ENCODE measurements around the gene MAD2L1. TPM values are rescaled to one million over a fixed set of nuclear protein-coding genes. Genes with fewer than 3 reads are reported as not detected.
"Not testable (repeated sequence)": the region's sequence is repeated elsewhere in the genome, so short reads cannot be mapped to it uniquely, and the experiment has no call there.

Gene MAD2L1
- total RNA-seq: 100 to 1,000 TPM; 116 to 127 TPM

DNA sequence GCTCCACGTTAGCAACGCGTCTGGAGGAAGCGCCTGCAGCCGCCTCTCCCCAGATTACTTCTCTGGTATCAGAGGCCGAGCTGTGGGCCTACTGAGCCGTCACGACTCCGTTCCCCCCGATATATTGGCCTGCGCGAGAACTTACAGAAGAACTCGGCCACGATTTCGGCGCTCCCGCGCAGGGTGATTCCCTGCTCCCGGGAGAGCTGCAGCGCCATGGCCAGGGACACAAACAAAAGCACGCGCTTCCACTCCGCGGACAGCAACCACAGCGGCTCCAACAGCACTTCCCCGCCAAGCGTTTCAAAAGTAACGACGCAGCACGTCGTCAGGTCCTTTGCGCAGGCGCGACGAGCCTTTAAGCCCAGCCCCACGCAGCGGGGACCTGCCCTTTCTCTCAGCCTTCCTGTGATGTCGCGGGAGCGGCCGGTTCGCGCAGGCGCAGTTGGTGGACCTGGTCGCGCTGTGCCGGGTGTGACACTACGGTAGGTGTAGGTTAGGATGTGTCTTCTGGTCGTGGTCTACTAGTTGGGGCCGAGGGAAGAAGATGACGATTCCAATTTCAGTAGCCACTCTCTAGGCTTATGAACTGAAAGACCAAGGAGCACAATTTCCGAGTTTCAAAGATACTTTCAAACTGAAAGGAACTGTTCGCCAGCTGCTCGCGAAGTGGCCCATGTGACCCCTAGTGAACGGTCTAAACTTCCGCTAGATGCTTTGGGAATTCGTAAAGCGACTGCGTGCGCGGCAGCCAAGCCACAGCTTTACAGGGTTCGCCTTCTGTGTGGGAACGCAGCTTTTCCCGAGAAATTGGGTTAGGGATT lies at the start of gene MAD2L1:
MAD2L1 (minus strand) TSS at position 332 of the 824 bp plus-strand sequence; CDS start at position 218, 114 bp downstream.
- intact Hi-C loops (cut with micrococcal nuclease): loop anchor here (1.0 kb wide), 6 partner anchors 438 to 1630 kb away; partner anchors contain the start of genes ANXA5, PDE5A and PRDM5
- H3K36me3 Mint-ChIP-seq (ENCODE audit: low read depth): peaks cover 33% of the 10 kb centered on the region
- peaks cover 55% of the 10 kb centered on the region for H3K4me1 Mint-ChIP-seq (ENCODE audit: low read depth)
- peak; percentile 98 for DNase-seq
- no peaks in the 10 kb centered on the region for H3K27me3 Mint-ChIP-seq (ENCODE audit: low read depth)
- H3K9me3 Mint-ChIP-seq: no peaks in the 10 kb centered on the region
- peak within 1 kb of the TSS; percentile 97 for H3K27ac Mint-ChIP-seq
- H3K4me3 Mint-ChIP-seq: peak within 1 kb of the TSS; percentile 91
- CTCF ChIA-PET: interaction anchor here (0.6 to 1.4 kb wide), 2 partner anchors 10 to 774 kb away, joined by 6 to 10 read pairs; no protein-coding TSS in a partner anchor

- Mint-ChIP-seq H3K9me3 (peaks cover 1% of the 10 kb centered on the region), H3K4me1 (ENCODE audit: low read depth) (no peaks in the 10 kb centered on the region), H3K36me3 (ENCODE audit: low read depth) (peaks cover under 1% of the 10 kb centered on the region), H3K27me3 (ENCODE audit: low read depth) (peaks cover 1% of the 10 kb centered on the region), H3K27ac (no peak overlapping the region), H3K4me3 (no peak overlapping the region)
- CTCF ChIA-PET: no interaction called here
- intact Hi-C loops (cut with micrococcal nuclease): no loop called here
- DNase-seq: no peak
Measured at GRCh38 chr4:120111745-120112144, 45.1 kb upstream of the MAD2L1 start.

DNA sequence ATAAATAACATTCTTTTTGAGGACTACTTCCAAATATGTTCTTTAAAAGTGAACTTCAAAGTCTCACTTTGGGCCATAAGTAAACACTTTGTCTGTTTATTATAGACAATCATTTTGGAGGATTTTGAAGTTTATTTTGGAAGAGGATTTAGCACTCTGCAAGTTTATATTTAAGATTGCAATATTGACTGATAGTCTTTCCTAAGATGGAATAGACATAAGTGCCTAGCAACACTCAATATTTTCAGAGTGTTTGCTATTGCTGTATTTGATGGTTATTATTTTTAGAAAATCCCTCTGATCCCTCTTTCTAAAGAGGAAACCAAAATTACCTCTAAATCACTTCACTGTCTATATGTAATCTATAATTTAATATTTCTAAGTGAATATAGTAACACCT lies 42.8 kb upstream of the MAD2L1 start:
- DNase-seq: no peak
- Mint-ChIP-seq H3K9me3 (no peaks in the 10 kb centered on the region), H3K27ac (no peak overlapping the region), H3K27me3 (ENCODE audit: low read depth) (no peaks in the 10 kb centered on the region), H3K36me3 (ENCODE audit: low read depth) (no peaks in the 10 kb centered on the region), H3K4me3 (no peak overlapping the region), H3K4me1 (ENCODE audit: low read depth) (no peaks in the 10 kb centered on the region)
- intact Hi-C loops (cut with micrococcal nuclease): no loop called here
- CTCF ChIA-PET: no interaction called here

GRCh38 chr4:120105472-120105871 lies 38.8 kb upstream of the MAD2L1 start:
- Mint-ChIP-seq H3K4me3 (no peak overlapping the region), H3K36me3 (ENCODE audit: low read depth) (no peaks in the 10 kb centered on the region), H3K27me3 (ENCODE audit: low read depth) (peaks cover 2% of the 10 kb centered on the region), H3K27ac (no peak overlapping the region), H3K4me1 (ENCODE audit: low read depth) (no peaks in the 10 kb centered on the region), H3K9me3 (no peaks in the 10 kb centered on the region)
- CTCF ChIA-PET: no interaction called here
- DNase-seq: no peak
- intact Hi-C loops (cut with micrococcal nuclease): no loop called here

DNA sequence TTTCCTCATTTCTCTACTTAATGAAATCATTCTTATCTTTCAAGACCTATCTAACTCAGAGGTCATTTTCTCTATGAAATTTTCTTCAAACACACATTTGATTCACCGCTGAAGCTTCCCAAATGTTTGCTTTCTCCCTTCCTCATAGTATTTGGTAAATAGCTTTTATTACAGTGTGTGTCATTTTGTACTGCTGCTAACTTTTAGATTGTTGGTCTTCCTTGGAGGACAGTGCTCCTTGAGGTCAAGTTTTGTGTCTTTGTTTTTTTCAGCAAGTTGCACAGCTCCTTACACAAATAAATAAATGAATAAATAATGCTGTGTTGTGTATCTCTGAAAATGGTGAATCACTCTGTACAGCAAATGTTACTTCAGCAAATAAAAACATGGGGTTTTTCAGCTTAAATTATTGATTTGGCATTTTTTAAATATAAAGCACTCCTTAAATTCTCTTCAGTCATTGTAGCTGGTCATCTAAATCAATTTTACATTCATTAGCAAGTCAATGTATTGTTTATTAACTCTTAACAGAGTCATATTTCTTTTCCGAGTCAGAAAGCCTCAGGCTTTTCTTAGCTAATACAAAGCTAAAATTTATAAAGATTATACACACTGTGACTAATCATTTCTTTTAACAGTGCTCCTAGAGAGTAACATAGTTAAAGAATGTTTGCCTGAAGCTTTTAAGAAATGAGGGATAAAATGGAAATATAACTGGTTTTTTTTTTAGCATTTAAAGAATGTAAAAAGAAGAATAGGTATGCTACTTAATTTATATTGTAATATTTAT lies 30.1 kb upstream of the MAD2L1 start:
- Mint-ChIP-seq H3K4me1 (ENCODE audit: low read depth) (no peaks in the 10 kb centered on the region), H3K27me3 (ENCODE audit: low read depth) (peaks cover 2% of the 10 kb centered on the region), H3K4me3 (no peak overlapping the region), H3K9me3 (no peaks in the 10 kb centered on the region), H3K27ac (no peak overlapping the region), H3K36me3 (ENCODE audit: low read depth) (no peaks in the 10 kb centered on the region)
- intact Hi-C loops (cut with micrococcal nuclease): no loop called here
- CTCF ChIA-PET: interaction anchor here (0.6 to 0.7 kb wide), 2 partner anchors 117 to 544 kb away, joined by 3 to 4 read pairs; no protein-coding TSS in a partner anchor
- DNase-seq: no peak

GRCh38 chr4:120088507-120088906 lies 21.9 kb upstream of the MAD2L1 start:
- no peak for DNase-seq
- intact Hi-C loops (cut with micrococcal nuclease): no loop called here
- H3K4me3 Mint-ChIP-seq: no peak overlapping the region
- CTCF ChIA-PET: no interaction called here
- H3K9me3 Mint-ChIP-seq: peaks cover 8% of the 10 kb centered on the region
- H3K27me3 Mint-ChIP-seq (ENCODE audit: low read depth): no peaks in the 10 kb centered on the region
- H3K27ac Mint-ChIP-seq: no peak overlapping the region
- H3K4me1 Mint-ChIP-seq (ENCODE audit: low read depth): peaks cover 2% of the 10 kb centered on the region
- peaks cover 2% of the 10 kb centered on the region for H3K36me3 Mint-ChIP-seq (ENCODE audit: low read depth)

DNA sequence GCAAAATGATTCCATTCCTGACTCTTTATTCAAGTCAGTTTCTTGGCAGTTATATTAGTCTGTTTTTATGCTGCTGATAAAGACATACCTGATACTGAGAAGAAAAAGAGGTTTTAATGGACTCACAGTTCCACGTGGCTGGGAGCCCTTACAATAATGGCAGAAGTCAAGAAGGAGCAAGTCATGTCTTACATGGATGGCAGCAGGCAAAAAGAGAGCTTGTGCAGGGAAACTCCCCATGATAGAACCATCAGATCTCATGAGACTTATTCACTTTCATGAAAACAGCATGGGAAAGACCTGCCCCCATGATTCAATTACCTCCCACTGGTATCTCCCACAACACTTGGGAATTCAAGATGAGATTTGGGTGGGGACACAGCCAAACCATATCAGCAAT lies 21.4 kb upstream of the MAD2L1 start:
- H3K27ac Mint-ChIP-seq; DNase-seq; H3K4me1 Mint-ChIP-seq (ENCODE audit: low read depth); H3K36me3 Mint-ChIP-seq (ENCODE audit: low read depth); H3K9me3 Mint-ChIP-seq; H3K4me3 Mint-ChIP-seq; intact Hi-C loops (cut with micrococcal nuclease); CTCF ChIA-PET; H3K27me3 Mint-ChIP-seq (ENCODE audit: low read depth): not testable (repeated sequence)

DNA sequence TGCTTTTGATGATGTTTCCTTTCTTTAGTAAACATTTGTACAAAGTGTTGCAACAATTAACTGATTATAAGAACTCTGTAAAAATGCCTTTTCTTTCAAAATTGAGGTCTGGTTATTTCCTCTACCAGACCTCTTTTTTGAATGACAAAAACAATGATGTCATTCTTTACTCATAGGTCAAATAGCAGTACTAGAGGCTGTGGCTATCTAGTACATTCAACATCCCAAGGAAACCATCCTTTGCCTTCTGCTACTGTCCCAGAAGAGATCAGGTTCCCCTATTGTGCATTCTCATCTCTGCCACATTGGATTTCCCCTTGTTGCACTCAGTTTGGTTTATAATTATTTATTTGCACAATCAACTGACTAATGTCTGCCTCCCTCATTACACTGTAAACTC lies 19.1 kb upstream of the MAD2L1 start:
- no peak overlapping the region for H3K4me3 Mint-ChIP-seq
- no peak overlapping the region for H3K27ac Mint-ChIP-seq
- CTCF ChIA-PET: no interaction called here
- H3K4me1 Mint-ChIP-seq (ENCODE audit: low read depth): no peaks in the 10 kb centered on the region
- DNase-seq: no peak
- H3K27me3 Mint-ChIP-seq (ENCODE audit: low read depth): no peaks in the 10 kb centered on the region
- H3K36me3 Mint-ChIP-seq (ENCODE audit: low read depth): peaks cover 2% of the 10 kb centered on the region
- intact Hi-C loops (cut with micrococcal nuclease): no loop called here
- peaks cover 8% of the 10 kb centered on the region for H3K9me3 Mint-ChIP-seq

GRCh38 chr4:120084327-120084726 lies 17.7 kb upstream of the MAD2L1 start:
- H3K4me3 Mint-ChIP-seq: no peak overlapping the region
- intact Hi-C loops (cut with micrococcal nuclease): no loop called here
- no peaks in the 10 kb centered on the region for H3K27me3 Mint-ChIP-seq (ENCODE audit: low read depth)
- H3K36me3 Mint-ChIP-seq (ENCODE audit: low read depth): peaks cover 2% of the 10 kb centered on the region
- H3K4me1 Mint-ChIP-seq (ENCODE audit: low read depth): no peaks in the 10 kb centered on the region
- CTCF ChIA-PET: interaction anchor here (0.6 kb wide), 1 partner anchor 14 kb away, joined by 3 read pairs; no protein-coding TSS in a partner anchor
- H3K9me3 Mint-ChIP-seq: peaks cover 8% of the 10 kb centered on the region
- no peak overlapping the region for H3K27ac Mint-ChIP-seq
- no peak for DNase-seq

GRCh38 chr4:120083152-120083551 lies 16.5 kb upstream of the MAD2L1 start:
- DNase-seq: no peak
- peaks cover 3% of the 10 kb centered on the region for H3K9me3 Mint-ChIP-seq
- intact Hi-C loops (cut with micrococcal nuclease): no loop called here
- H3K4me1 Mint-ChIP-seq (ENCODE audit: low read depth): no peaks in the 10 kb centered on the region
- H3K27ac Mint-ChIP-seq: no peak overlapping the region
- no peaks in the 10 kb centered on the region for H3K36me3 Mint-ChIP-seq (ENCODE audit: low read depth)
- CTCF ChIA-PET: no interaction called here
- H3K27me3 Mint-ChIP-seq (ENCODE audit: low read depth): no peaks in the 10 kb centered on the region
- H3K4me3 Mint-ChIP-seq: no peak overlapping the region

DNA sequence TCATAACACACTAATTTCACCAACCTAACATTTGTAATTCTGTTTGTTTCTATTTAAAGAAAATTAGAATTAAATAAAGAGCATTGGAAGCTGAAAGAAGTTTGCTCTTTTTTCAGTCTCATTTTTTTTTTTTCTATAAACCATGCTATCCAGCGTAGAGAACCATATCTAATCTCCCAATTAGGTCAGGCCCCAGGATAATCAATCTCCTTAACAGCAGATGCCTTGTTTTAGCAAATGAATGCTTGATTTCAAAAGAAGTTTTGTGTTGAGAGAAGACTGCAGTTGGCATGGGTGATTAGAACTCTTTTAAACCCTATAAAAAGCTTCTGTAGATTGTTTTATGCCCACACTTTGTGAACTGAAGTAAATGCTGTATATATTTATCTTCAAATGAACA lies 15.6 kb upstream of the MAD2L1 start:
- CTCF ChIA-PET: interaction anchor here (0.6 to 0.7 kb wide), 2 partner anchors 79 to 989 kb away, joined by 3 read pairs; no protein-coding TSS in a partner anchor
- intact Hi-C loops (cut with micrococcal nuclease): no loop called here
- Mint-ChIP-seq H3K27me3 (ENCODE audit: low read depth) (no peaks in the 10 kb centered on the region), H3K4me3 (no peak overlapping the region), H3K9me3 (no peaks in the 10 kb centered on the region), H3K36me3 (ENCODE audit: low read depth) (no peaks in the 10 kb centered on the region), H3K27ac (no peak overlapping the region), H3K4me1 (ENCODE audit: low read depth) (no peaks in the 10 kb centered on the region)
- no peak for DNase-seq

GRCh38 chr4:120081726-120082125 lies 15.1 kb upstream of the MAD2L1 start:
- Mint-ChIP-seq H3K36me3 (ENCODE audit: low read depth) (no peaks in the 10 kb centered on the region), H3K9me3 (no peaks in the 10 kb centered on the region), H3K27ac (no peak overlapping the region), H3K27me3 (ENCODE audit: low read depth) (no peaks in the 10 kb centered on the region), H3K4me3 (no peak overlapping the region), H3K4me1 (ENCODE audit: low read depth) (no peaks in the 10 kb centered on the region)
- CTCF ChIA-PET: interaction anchor here (0.6 to 0.7 kb wide), 2 partner anchors 78 to 989 kb away, joined by 3 read pairs; no protein-coding TSS in a partner anchor
- intact Hi-C loops (cut with micrococcal nuclease): no loop called here
- no peak for DNase-seq

Measured in activated naive CD4-positive, alpha-beta T cell treated with anti-CD3 and anti-CD28 coated beads for 36 hours (primary cell).